Measurements from ENCODE around the gene CTDSPL2.

DNA sequence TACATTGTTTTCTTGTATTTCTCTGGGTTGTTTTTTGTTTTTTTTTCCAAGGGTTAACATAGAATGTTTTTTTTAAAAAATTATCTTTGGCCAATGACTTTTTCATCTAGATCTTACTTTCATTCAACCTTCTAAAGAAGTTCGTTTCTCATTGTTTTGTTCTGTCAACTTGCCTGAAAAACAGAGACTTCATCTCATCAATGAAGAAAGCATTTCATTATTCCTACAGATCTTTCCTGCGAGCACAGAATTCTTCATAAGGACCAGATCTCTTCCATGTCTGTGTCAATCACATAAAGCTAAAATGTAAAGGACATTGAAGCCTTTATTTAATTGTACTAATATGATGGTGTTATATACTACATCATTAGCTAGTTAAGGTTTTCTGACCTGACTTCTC lies 99.8 kb downstream of the CTDSPL2 start:
- TF ChIP-seq, protein P1, sequence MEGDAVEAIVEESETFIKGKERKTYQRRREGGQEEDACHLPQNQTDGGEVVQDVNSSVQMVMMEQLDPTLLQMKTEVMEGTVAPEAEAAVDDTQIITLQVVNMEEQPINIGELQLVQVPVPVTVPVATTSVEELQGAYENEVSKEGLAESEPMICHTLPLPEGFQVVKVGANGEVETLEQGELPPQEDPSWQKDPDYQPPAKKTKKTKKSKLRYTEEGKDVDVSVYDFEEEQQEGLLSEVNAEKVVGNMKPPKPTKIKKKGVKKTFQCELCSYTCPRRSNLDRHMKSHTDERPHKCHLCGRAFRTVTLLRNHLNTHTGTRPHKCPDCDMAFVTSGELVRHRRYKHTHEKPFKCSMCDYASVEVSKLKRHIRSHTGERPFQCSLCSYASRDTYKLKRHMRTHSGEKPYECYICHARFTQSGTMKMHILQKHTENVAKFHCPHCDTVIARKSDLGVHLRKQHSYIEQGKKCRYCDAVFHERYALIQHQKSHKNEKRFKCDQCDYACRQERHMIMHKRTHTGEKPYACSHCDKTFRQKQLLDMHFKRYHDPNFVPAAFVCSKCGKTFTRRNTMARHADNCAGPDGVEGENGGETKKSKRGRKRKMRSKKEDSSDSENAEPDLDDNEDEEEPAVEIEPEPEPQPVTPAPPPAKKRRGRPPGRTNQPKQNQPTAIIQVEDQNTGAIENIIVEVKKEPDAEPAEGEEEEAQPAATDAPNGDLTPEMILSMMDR (conservative IDR thresholded peaks at IDR 0.05; ENCODE audit: low read depth, low read length), result no peak
- no peak for TF ChIP-seq RFX5 (IDR thresholded peaks at IDR 0.05; ENCODE audit: low read depth, low read length)
- TF ChIP-seq, protein P2, sequence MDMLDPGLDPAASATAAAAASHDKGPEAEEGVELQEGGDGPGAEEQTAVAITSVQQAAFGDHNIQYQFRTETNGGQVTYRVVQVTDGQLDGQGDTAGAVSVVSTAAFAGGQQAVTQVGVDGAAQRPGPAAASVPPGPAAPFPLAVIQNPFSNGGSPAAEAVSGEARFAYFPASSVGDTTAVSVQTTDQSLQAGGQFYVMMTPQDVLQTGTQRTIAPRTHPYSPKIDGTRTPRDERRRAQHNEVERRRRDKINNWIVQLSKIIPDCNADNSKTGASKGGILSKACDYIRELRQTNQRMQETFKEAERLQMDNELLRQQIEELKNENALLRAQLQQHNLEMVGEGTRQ (IDR thresholded peaks at IDR 0.05; ENCODE audit: low read depth, low read length), result no peak
- no peak for TF ChIP-seq CEBPB (IDR thresholded peaks at IDR 0.05; ENCODE audit: low read depth, low read length)
- TF ChIP-seq MAZ (IDR thresholded peaks at IDR 0.05; ENCODE audit: borderline replicate concordance, low read depth, low read length), result no peak
- TF ChIP-seq MXI1 (IDR thresholded peaks at IDR 0.05; ENCODE audit: borderline replicate concordance, low read depth, low read length), result no peak

Measured in IMR-90 (cell line).